Endothelial cell of umbilical vein (primary cell): ENCODE measurements around the gene IFI35. TPM values are rescaled to one million over a fixed set of nuclear protein-coding genes. Genes with fewer than 3 reads are reported as not detected.

Experiments used
- BruUV-seq: library from RNA; stranded (reverse); fragments of 400-500 nt; replicated peaks from 2 replicates; lab custom pipeline; 2021; lab: Mats Ljungman, UMichigan
- CTCF ChIA-PET: fragments of 300-600, 350-600 bp; sonication (Branson Sonifier 250); formaldehyde crosslinking; loops from one replicate; lab custom pipeline; 2021; ENCODE audit warnings: antibody characterized with exemption, inconsistent platforms; lab: Charles Lee
- POLR2A ChIA-PET: fragments of 300-600, 350-600 bp; sonication (Branson Sonifier 250); formaldehyde crosslinking; loops from one replicate; lab custom pipeline; 2021; ENCODE audit warnings: antibody characterized with exemption, inconsistent platforms; lab: Charles Lee
- DNase-seq: peaks from one replicate; pipeline ENCODE4 v3.0.0-alpha.2; 2011; ENCODE audit warnings: low read depth, low spot score
- FAIRE-seq: peaks from 2 replicates; lab custom pipeline; 2011; peaks lifted over from hg19 to GRCh38; lab: Jason Lieb, UNC
- H2AFZ ChIP-seq: 2 replicates; pipeline ENCODE4 v1.6.0; 2012; ENCODE audit warnings: low read depth, low read length, control low read depth, inconsistent platforms
- H3K27ac ChIP-seq: 2 replicates; pipeline ENCODE4 v1.5.1; 2011; ENCODE audit warnings: low read depth, mild to moderate bottlenecking, control low read depth, low read length, moderate library complexity; ENCODE audit not compliant: insufficient read depth
- H3K27me3 ChIP-seq, 2 experiments: 2 replicates each; pipeline versions ENCODE4 v1.6.0 to v1.6.1; 2011; ENCODE audit warnings: low read length in 2 of 2, mixed read lengths in 1 of 2; ENCODE audit not compliant: control insufficient read depth in 2 of 2, insufficient read depth in 2 of 2
- H3K36me3 ChIP-seq, 2 experiments: 2 replicates in 1 of 2; 3 replicates in 1 of 2; pipeline ENCODE4 v1.5.1; 2011; ENCODE audit warnings: low read length in 2 of 2, mild to moderate bottlenecking in 1 of 2, moderate library complexity in 1 of 2; ENCODE audit not compliant: control insufficient read depth in 2 of 2, insufficient read depth in 2 of 2; ENCODE audit errors: extremely low read depth in 1 of 2
- H3K4me1 ChIP-seq: 3 replicates; pipeline ENCODE4 v1.5.1; 2011; ENCODE audit warnings: mild to moderate bottlenecking, low read length; ENCODE audit not compliant: control insufficient read depth, insufficient read depth; ENCODE audit errors: extremely low read depth
- H3K4me2 ChIP-seq: 2 replicates; pipeline ENCODE4 v1.6.1; 2011; ENCODE audit warnings: low read length, control low read depth, mixed read lengths; ENCODE audit not compliant: insufficient read depth
- H3K4me3 ChIP-seq, 3 experiments: fragments of 200-600 bp in 1 of 3; sonication (generic), shearing (Covaris generic) in 1 of 3; replicated peaks in 1 of 3; 2 replicates each; pipeline ENCODE4 v1.5.1; 2011 to 2016; ENCODE audit warnings: control low read depth in 3 of 3, low read length in 3 of 3, mild to moderate bottlenecking in 2 of 3, inconsistent platforms in 1 of 3, low read depth in 1 of 3, moderate library complexity in 1 of 3; ENCODE audit not compliant: insufficient read depth in 1 of 3
- H3K79me2 ChIP-seq: 2 replicates; pipeline ENCODE4 v1.6.0; 2012; ENCODE audit warnings: low read length, inconsistent platforms; ENCODE audit not compliant: control insufficient read depth, insufficient read depth
- H3K9ac ChIP-seq: replicated peaks from 2 replicates; pipeline ENCODE3; 2011; ENCODE audit warnings: low read length, control low read depth; ENCODE audit not compliant: insufficient read depth; ENCODE audit errors: extremely low read depth
- H3K9me1 ChIP-seq: replicated peaks from 3 replicates; pipeline ENCODE4 v1.6.0; 2011; ENCODE audit warnings: mild to moderate bottlenecking, low read length; ENCODE audit not compliant: control insufficient read depth, insufficient read depth; ENCODE audit errors: extremely low read depth
- H3K9me3 ChIP-seq: replicated peaks from 2 replicates; pipeline ENCODE4 v1.5.1; 2012; ENCODE audit warnings: low read length, inconsistent platforms; ENCODE audit not compliant: control insufficient read depth, insufficient read depth
- H4K20me1 ChIP-seq: replicated peaks from 2 replicates; pipeline ENCODE3; 2011; ENCODE audit warnings: mild to moderate bottlenecking, low read length; ENCODE audit not compliant: control insufficient read depth, insufficient read depth; ENCODE audit errors: extremely low read depth
- CTCF ChIP-seq, 2 donors: IDR thresholded peaks; 1 replicate in 1 of 2; 2 replicates in 1 of 2; pipeline ENCODE4 v1.5.1; 2011; ENCODE audit warnings: low read length in 2 of 2, mild to moderate bottlenecking in 2 of 2, moderate library complexity in 2 of 2, control low read depth in 1 of 2, inconsistent platforms in 1 of 2, low read depth in 1 of 2; ENCODE audit not compliant: insufficient read depth in 1 of 2; ENCODE audit errors: extremely low read depth in 1 of 2
- EZH2 ChIP-seq: IDR thresholded peaks from 2 replicates; pipeline ENCODE4 v1.6.1; 2012; ENCODE audit warnings: borderline replicate concordance, low read depth, mild to moderate bottlenecking, moderate library complexity, low read length, inconsistent platforms; ENCODE audit not compliant: severe bottlenecking
- FOS ChIP-seq: IDR thresholded peaks from 2 replicates; pipeline ENCODE4 v1.6.1; 2011; ENCODE audit warnings: mild to moderate bottlenecking, low read length, moderate library complexity, borderline replicate concordance; ENCODE audit not compliant: insufficient read depth
- GATA2 ChIP-seq: IDR thresholded peaks from 2 replicates; pipeline ENCODE4 v1.7.0; 2011; ENCODE audit warnings: low read depth, mild to moderate bottlenecking, moderate library complexity, mixed read lengths, low read length; ENCODE audit not compliant: insufficient read length, insufficient read depth
- JUN ChIP-seq: IDR thresholded peaks from 2 replicates; pipeline ENCODE4 v1.6.1; 2011; ENCODE audit warnings: borderline replicate concordance, low read depth; ENCODE audit not compliant: insufficient read length, insufficient read depth
- MAX ChIP-seq: IDR thresholded peaks from 2 replicates; pipeline ENCODE4 v1.6.1; 2011; ENCODE audit not compliant: insufficient read depth, insufficient read length
- MYC ChIP-seq: IDR thresholded peaks from one replicate; pipeline ENCODE4 v1.6.1; 2011; ENCODE audit warnings: mild to moderate bottlenecking, low read depth, low read length
- POLR2A ChIP-seq: IDR thresholded peaks from 2 replicates; pipeline ENCODE4 v1.6.1; 2012; ENCODE audit warnings: low read depth, mild to moderate bottlenecking, control low read depth, low read length
- POLR2AphosphoS5 ChIP-seq: IDR thresholded peaks from 2 replicates; pipeline ENCODE4 v1.6.1; 2012; ENCODE audit warnings: low read depth, mild to moderate bottlenecking, control low read depth, low read length, moderate library complexity; ENCODE audit not compliant: insufficient read depth
- dilution Hi-C: fragments of 300-500 bp; cut with MboI; formaldehyde crosslinking; loops from one replicate; pipeline ENCODE4 v1.15.0; 2019; ENCODE audit warnings: low sequenced_read_pairs; ENCODE audit not compliant: extremely low pct_ligation_motif_present
- intact Hi-C: fragments of 100-400 bp; cut with micrococcal nuclease; formaldehyde crosslinking; loops from one replicate; pipeline ENCODE4 v1.10.0; 2022
- polyA plus RNA-seq, 4 experiments: library from polyadenylated mRNA; depleted of rRNA in 3 of 4; stranded (reverse) in 3 of 4; unstranded in 1 of 4; fragments of >200 nt; gene quantifications; 2 replicates each; pipeline versions ENCODE4 v1.2.1 to v1.2.3, GENCODE V29; 2011 to 2012; ENCODE audit warnings: missing spikeins in 1 of 4
- total RNA-seq: library from RNA; stranded (reverse); gene quantifications from 2 replicates; pipeline ENCODE4 v1.2.3, GENCODE V29; 2021

The IFI35 gene
- total and polyA plus RNA-seq, 2 donors (not counting 3 experiments of a cell fraction or from before 2014, with no cell fraction given), result 11.1 to 22.5 TPM

- Histone ChIP-seq H3K27me3 (no peaks in the 10 kb centered on the region), H4K20me1 (no peaks in the 10 kb centered on the region), H3K9ac (no peak overlapping the region), H3K9me1 (no peaks in the 10 kb centered on the region), H2AFZ (no peak overlapping the region), H3K4me2 (no peak overlapping the region), H3K4me3 (no peak overlapping the region), H3K4me1 (no peaks in the 10 kb centered on the region), H3K9me3 (no peaks in the 10 kb centered on the region), H3K27ac (no peak overlapping the region), H3K36me3 (no peaks in the 10 kb centered on the region), H3K79me2 (no peaks in the 10 kb centered on the region)
- DNase-seq, result no peak
- POLR2A ChIA-PET, result no interaction called here
- TF ChIP-seq POLR2AphosphoS5 (no peak), EZH2 (no peak), GATA2 (no peak), MYC (no peak), MAX (no peak), POLR2A (no peak), CTCF (IDR thresholded peaks at IDR 0.05; ENCODE audit: extremely low read depth in 1 of 2, insufficient read depth in 1 of 2, low read depth in 1 of 2, low read length in 2 of 2) (no peak), JUN (no peak), FOS (no peak)
- peak; percentile 4 for FAIRE-seq
- no TSS peak for BruUV-seq
- dilution Hi-C loops (no loop called here), intact Hi-C loops (no loop called here)
- CTCF ChIA-PET, result interaction anchor here (1.4 kb wide), 2 partner anchors 14 to 34 kb away, joined by 3 read pairs; no protein-coding TSS in a partner anchor
Measured at GRCh38 chr17:43056051-43056450, 49.5 kb downstream of the IFI35 start.
